ENCODE measurements around the gene UBA3. TPM values are rescaled to one million over a fixed set of nuclear protein-coding genes. Genes with fewer than 3 reads are reported as not detected.

UBA3 gene
- total RNA-seq, 6 donors from 2014 or later, result 36.8 to 71.9 (median 50.5) TPM

DNA sequence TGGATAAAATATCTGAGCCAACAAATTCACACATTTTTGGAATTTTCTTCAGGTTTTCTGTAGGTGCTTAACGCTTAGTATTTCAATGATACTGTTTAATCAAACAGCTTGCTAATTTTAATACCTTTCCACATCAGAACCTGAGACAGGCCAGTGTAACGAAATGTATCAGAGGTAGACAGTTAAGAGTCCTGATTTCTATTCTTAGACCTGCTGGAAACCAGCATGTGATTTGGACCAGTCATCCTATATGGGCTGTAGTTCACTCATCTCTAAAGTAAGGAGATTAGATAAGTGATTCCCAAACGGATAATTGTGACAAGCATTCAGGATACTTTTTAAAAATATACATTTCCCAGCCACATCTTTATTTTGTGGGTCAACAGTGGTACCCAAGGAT lies 23.0 kb upstream of the UBA3 start:
- TF ChIP-seq POLR2A (IDR thresholded peaks at IDR 0.05) (no peak), EP300 (IDR thresholded peaks at IDR 0.05) (no peak), POLR2AphosphoS5 (IDR thresholded peaks at IDR 0.05) (no peak)
- TF ChIP-seq, protein P1, sequence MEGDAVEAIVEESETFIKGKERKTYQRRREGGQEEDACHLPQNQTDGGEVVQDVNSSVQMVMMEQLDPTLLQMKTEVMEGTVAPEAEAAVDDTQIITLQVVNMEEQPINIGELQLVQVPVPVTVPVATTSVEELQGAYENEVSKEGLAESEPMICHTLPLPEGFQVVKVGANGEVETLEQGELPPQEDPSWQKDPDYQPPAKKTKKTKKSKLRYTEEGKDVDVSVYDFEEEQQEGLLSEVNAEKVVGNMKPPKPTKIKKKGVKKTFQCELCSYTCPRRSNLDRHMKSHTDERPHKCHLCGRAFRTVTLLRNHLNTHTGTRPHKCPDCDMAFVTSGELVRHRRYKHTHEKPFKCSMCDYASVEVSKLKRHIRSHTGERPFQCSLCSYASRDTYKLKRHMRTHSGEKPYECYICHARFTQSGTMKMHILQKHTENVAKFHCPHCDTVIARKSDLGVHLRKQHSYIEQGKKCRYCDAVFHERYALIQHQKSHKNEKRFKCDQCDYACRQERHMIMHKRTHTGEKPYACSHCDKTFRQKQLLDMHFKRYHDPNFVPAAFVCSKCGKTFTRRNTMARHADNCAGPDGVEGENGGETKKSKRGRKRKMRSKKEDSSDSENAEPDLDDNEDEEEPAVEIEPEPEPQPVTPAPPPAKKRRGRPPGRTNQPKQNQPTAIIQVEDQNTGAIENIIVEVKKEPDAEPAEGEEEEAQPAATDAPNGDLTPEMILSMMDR (IDR thresholded peaks at IDR 0.05), result no peak
- ATAC-seq (ENCODE audit: low FRiP score in 2 of 2) (no peak), DNase-seq (no peak)
- no peaks in the 10 kb centered on the region for H3K9me3 ChIP-seq
- no peaks in the 10 kb centered on the region for H3K27me3 ChIP-seq
- peaks cover 13 to 42% (median 22%) of the 10 kb centered on the region in 4 donors for H3K36me3 ChIP-seq
- no peak overlapping the region for H3K27ac ChIP-seq
- WGBS, 2 donors, result 90 to 92% methylated on average over 3 of the region's 3 CpGs
- H3K4me1 ChIP-seq, result peaks cover 4 to 20% (median 7%) of the 10 kb centered on the region in 4 donors
- H3K4me3 ChIP-seq, result no peak overlapping the region

DNA sequence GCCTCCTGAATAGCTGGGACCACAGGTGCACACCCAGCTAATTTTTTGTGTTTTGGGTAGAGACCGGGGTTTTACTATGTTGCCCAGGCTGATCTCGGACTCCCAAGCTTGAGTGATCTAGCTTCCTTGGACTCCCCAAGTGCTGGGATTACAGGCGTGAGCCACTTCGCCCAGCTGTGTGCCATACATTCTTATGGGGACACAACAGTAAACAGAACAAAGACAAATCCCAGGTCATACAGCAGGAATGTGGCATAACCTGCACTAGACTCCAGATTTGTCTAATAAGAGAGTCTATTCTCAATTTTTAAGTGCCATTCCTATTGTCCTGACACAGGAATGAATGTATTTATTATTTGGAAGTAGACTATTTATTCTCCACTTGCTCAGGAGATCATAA lies 22.2 kb upstream of the UBA3 start:
- Histone ChIP-seq H3K36me3 (peaks cover 13 to 42% (median 22%) of the 10 kb centered on the region in 4 donors), H3K27me3 (no peaks in the 10 kb centered on the region), H3K9me3 (no peaks in the 10 kb centered on the region), H3K4me3 (no peak overlapping the region), H3K4me1 (peaks cover 4 to 27% (median 12%) of the 10 kb centered on the region in 4 donors), H3K27ac (no peak overlapping the region)
- TF ChIP-seq, protein P1 (IDR thresholded peaks at IDR 0.05), result no peak
- TF ChIP-seq POLR2A (IDR thresholded peaks at IDR 0.05) (no peak), EP300 (IDR thresholded peaks at IDR 0.05) (no peak), POLR2AphosphoS5 (IDR thresholded peaks at IDR 0.05) (no peak)
- ATAC-seq (ENCODE audit: low FRiP score in 2 of 2), result no peak
- DNase-seq, result no peak
- WGBS, 2 donors, result 93 to 98% methylated on average over 4 of the region's 4 CpGs

DNA sequence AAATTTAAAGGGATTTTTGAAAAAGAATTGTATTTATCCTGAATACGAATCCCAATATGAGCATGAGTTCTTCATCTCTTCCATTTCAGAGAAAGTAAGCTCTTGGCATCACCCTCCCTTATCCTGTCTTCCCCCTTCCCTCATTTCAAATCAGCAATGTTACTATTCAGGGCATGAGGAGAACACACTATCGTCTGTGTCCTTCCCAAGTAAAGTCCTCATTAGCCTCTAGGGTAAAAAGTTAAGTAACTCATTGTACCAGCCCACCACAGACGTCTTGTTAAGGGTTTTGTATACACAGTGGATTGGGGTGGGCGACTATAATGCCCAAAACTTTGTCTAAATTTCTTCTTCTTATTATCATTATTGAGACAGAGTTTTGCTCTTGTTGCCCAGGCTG lies 19.4 kb upstream of the UBA3 start:
- H3K4me3 ChIP-seq, result no peak overlapping the region
- H3K4me1 ChIP-seq, result peaks cover 15 to 41% (median 31%) of the 10 kb centered on the region in 4 donors
- H3K36me3 ChIP-seq, result peaks cover 13 to 30% (median 20%) of the 10 kb centered on the region in 4 donors
- 90 to 91% methylated on average over 4 of the region's 4 CpGs for WGBS, 2 donors
- no peak for TF ChIP-seq POLR2A (IDR thresholded peaks at IDR 0.05)
- no peak for TF ChIP-seq POLR2AphosphoS5 (IDR thresholded peaks at IDR 0.05)
- no peak for TF ChIP-seq EP300 (IDR thresholded peaks at IDR 0.05)
- no peaks in the 10 kb centered on the region for H3K27me3 ChIP-seq
- no peak for DNase-seq
- H3K27ac ChIP-seq, result no peak overlapping the region
- H3K9me3 ChIP-seq, result no peaks in the 10 kb centered on the region
- no peak for ATAC-seq (ENCODE audit: low FRiP score in 2 of 2)

DNA sequence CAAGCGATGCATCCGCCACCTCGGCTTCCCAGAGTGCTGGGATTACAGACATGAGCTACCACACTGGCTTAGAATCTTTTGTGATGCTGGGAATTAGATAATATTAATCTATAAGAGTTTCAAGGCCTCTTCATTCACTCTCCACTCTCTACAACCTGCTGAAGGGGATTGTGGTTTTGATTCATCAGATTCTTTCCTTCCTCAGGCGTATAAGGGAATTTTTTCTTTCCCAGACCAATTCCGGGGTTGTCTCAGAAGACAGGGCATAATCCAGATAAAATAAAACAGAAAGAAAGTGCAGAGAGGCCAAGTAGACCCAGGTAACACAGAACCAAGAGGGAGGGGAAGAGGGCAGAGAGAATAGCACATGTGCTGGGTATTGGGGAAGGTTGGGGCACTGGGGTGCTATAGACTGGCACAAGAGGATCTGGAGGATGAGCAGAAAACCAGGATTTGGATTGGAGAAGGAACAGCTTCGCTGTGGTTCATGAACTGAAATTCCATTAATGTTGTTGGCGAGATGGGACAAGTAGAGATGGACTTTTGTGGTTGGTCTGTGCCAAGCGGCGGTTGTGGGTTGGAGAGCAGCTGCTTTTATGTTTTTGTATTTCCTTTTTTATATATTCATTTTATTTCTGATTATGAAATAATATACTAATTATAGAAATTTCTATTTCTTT lies 17.4 kb upstream of the UBA3 start:
- H3K27me3 ChIP-seq, result no peaks in the 10 kb centered on the region
- H3K4me1 ChIP-seq, result peaks cover 36 to 59% (median 50%) of the 10 kb centered on the region in 4 donors
- no peak overlapping the region for H3K4me3 ChIP-seq
- WGBS, 2 donors, result 73 to 83% methylated on average over 9 of the region's 9 CpGs
- DNase-seq (no peak), ATAC-seq (ENCODE audit: low FRiP score in 2 of 2) (peak in 1 of 2 donors; percentile 30)
- peaks cover 6 to 15% (median 10%) of the 10 kb centered on the region in 4 donors for H3K36me3 ChIP-seq
- TF ChIP-seq POLR2A (IDR thresholded peaks at IDR 0.05) (no peak), EP300 (IDR thresholded peaks at IDR 0.05) (no peak), POLR2AphosphoS5 (IDR thresholded peaks at IDR 0.05) (no peak)
- TF ChIP-seq, protein P1 (IDR thresholded peaks at IDR 0.05), result no peak
- H3K27ac ChIP-seq, result peak overlapping the region; percentile 16 to 58 (median 25)
- H3K9me3 ChIP-seq, result no peaks in the 10 kb centered on the region

DNA sequence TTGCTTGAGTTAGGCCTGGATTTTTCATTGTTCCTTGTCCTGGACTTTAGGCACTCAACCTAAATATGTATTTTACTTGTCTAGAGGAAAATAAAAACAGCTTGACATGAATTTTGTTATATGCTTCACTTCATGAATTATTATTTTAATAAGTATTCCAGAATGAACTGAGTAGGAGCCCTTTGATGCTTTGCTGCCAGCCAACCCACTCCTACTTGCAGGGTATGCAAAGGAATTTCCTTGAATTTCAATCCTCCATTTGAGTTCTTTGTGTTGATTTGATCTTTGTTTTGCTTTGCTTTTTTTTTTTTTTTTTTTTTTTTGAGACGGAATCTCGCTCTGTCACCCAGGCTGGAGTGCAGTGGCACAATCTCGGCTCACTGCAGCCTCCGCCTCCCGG lies 16.1 kb upstream of the UBA3 start:
- Histone ChIP-seq H3K4me1 (peaks cover 48 to 71% (median 62%) of the 10 kb centered on the region in 4 donors), H3K9me3 (no peaks in the 10 kb centered on the region), H3K36me3 (peaks cover 0 to 5% (median 1%) of the 10 kb centered on the region in 4 donors), H3K27ac (peak overlapping the region in 3 of 4 donors; percentile 35 to 65 (median 58)), H3K27me3 (no peaks in the 10 kb centered on the region), H3K4me3 (no peak overlapping the region)
- 88 to 95% methylated on average over 3 to 5 of the region's 5 CpGs for WGBS, 2 donors
- no peak for DNase-seq
- no peak for ATAC-seq (ENCODE audit: low FRiP score in 2 of 2)
- no peak for TF ChIP-seq EP300 (IDR thresholded peaks at IDR 0.05)
